Inferior parietal cortex (tissue), 1 donor: ENCODE measurements around the gene CDH4.

Experiments
- DNase-seq: peaks from one replicate; pipeline ENCODE4 v3.0.0-alpha.2; 2016; ENCODE audit errors: extremely low spot score

The CDH4 gene

GRCh38 chr20:61763740-61764400 lies 511.8 kb downstream of the CDH4 start:
- DNase-seq = no peak

GRCh38 chr20:61764471-61765025 lies 512.5 kb downstream of the CDH4 start:
- DNase-seq = no peak

GRCh38 chr20:61765081-61765870 lies 513.2 kb downstream of the CDH4 start:
- DNase-seq = no peak

DNA sequence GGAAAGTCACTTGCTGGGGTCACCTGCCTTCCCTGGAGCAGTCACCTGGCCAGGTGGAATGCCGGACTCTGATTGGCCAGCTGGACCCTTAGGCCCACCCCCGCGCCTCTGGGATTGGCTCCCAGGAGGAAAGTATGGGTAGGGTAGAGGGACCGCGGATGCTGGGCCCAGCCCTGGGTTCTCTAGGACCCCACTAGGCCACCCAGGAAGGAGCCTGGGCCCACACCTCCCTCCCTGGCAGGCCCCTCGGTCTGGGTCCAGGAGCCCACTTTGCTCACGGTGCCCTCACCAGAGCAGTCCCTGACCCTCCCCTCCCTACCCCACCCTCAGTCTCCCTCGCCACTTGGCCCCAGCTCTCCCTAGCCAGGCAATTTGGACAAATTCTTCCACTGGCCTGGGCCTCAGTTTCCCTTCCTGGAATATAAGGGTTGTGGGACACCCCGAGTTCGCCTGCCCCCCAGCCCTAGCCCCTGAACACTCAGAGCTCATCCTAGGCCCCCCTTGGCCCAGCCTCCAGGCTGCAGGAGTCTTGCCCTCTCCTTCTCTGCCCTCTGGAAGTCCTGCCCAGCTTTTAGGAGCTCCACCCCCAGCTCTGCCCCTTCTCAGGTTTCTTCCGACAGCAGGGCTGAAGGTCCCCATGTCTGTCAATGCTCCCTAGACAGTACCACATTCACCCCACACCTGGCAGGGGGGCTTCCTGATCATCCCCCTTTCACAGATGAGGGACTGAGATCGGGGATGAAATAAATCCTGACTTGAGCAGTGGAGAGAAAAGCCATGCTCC lies 514.0 kb downstream of the CDH4 start:
- no peak for DNase-seq

DNA sequence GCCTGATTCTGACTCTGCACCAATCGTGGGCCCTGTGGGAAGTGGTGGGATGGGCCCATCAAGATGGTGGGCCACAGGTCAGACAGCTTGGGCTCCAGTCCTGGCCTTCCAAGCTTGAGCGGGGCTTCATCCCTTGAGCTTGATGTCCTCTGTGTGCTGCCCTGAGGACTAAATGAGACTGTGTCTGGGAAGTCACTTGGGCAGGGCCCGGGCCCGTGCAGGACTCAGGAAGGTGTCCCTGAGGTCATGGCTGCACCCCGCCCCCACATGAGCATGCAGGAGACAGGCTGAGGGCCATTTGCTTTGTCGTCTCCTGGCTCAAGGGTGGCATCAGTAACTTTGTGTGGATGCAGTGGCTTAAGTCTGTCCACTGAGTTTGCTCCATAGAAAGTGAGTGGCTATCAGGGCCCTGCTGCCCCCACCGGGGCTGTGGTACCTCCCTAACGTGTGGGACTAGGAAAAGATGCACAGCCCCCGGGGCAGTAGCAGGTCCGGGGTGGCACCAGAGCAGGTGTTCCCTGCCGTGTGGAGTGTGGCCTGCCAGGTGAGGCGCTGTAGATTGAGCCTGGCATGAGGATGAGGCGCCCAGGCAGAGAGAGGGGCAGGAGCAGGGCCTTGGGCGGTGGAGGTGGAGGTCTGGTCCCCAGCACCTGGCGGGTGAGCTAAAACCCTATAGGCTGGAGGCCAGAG lies 515.0 kb downstream of the CDH4 start:
- DNase-seq = no peak

DNA sequence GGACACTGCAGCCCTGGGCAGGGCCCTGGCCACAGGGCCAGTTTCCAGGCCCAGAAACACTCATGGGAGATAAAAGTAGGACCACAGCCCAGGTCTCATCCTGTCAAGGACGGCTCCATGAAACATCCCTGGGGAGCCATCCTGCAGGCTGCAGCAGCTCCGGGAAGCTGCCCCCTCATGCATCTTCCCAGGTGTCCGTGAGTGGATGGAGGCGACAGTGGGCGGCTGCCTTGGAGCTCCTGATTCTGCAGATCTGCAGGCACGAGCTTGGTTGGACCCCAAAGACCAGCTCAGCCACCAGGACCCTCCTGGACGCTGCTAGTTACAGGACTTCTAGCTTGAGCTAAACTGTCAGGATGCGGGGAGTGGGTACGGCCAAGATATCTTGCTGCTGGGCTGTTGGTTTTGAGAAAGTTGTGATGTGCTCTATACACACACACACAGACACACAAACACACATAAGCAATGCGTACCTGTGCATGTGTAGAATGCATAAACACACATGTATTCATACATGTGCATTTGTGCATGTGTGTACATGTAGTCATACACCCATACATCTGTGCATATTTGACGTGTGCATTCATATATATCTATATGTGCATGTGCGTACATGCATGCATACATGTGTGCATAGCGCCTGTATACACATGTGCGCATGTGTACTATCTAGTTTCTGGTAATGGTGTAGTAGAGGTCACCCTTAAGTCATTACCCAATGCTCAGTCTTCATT lies 515.9 kb downstream of the CDH4 start:
- DNase-seq = no peak

- DNase-seq = no peak
Observed at GRCh38 chr20:61768571-61769285, 516.7 kb downstream of the CDH4 start.

DNA sequence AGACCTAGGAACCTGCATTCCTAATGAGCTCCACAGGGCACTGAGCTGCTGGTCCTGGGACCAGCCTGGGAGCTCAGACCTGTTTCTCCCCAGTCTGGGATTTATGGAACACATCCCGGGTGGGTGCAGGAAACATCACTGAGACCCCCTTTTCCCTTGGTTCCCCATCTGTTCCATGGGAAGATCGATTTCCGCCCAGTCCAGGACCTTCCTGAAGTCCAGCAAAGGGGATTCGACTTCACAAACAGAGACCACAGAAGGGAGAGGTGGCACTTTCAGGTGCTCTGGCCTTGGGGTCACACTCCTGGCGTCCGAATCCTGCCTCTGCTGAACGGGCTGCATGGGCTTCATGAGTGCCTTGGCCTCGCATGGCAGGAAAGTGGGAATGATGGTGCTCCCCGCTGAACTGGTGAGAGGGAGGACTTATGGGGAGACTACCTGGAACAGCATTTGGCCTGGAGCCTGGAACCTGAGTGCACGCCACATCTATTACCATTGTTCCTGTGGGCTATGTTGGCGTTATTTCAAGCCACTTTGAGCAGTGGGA lies 517.3 kb downstream of the CDH4 start:
- no peak for DNase-seq

DNA sequence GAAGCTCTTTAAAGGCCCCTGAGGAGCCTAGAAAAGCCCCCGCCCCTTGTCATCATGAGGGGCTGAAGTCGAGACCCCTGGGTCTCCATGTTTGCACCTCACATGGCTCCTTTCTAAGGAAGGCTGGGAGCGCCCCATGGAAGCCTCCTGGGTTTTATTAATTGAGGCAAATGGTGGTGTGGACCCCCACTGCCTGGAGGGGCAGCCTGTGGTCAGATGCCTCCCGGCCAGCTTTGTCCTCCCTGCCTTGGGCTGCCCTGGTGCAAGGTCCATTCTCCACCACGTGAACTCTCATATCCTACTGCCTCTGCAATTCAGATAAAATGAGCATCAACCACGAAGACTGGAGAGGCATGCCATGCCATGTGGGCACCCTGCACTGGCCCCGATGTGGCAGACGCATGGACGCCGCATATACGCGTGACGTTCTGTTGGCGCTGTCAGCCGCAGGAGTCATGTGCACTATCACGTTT lies 518.1 kb downstream of the CDH4 start:
- no peak for DNase-seq

DNA sequence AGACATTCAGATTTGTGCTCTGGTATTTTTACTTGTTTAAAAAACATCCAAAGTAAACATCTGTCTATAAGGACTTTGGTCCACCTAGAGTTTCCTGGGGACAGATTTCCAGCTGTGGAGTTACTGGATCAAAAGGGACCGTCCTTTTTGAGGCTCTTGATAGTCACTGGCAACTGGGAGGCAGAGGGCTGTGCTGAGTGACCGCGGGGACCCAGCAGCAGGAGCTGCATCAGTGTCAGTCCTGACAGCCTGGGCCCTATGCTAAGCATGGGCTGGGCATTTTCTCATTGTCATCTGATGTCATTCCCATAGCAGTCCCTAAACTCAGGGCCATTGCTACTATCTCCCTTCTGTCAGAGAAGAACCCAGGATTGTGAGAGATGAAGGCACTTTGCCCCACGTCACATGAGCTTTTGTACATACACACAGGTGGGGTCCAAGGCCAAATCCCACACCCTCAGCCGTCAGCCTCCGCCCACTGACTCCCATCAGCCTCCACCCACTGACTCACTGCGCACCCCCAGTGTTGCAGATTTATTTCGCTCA lies 519.8 kb downstream of the CDH4 start:
- DNase-seq = no peak

DNA sequence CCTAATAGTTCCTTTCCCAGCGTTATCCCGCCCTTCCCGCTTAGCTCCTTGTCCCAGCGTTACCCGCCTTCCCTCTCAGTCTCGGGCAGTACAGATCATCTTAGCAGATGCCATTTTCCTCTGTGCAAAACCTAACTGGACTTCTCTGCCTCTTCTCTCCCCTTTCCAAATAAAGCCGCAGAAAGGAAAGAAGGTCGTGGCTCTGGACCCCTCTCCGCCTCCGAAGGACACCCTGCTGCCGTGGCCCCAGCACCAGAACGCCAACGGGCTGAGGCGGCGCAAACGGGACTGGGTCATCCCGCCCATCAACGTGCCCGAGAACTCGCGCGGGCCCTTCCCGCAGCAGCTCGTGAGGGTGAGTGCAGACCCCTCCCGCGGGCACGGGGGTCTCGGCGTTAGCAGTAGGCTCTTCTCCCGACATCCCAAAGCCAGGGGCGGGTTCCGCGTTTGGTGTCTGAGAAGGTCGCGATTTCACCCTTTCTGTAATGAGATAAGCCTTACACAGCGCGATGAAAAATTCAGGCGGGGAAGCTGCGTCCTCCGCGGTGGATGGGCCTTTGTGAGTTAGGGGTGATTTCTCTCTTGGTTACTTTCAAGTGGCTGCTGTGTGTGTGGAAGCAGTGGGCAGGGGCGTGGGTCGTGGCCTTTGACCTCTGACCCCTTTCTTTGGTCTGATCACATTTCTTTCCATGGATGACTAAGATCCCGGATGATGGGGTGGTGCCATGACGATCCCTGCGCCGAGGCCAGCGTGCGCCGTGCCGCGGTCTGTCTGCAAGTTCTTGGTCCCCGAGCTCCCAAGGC lies 521.0 kb downstream of the CDH4 start:
- no peak for DNase-seq

DNA sequence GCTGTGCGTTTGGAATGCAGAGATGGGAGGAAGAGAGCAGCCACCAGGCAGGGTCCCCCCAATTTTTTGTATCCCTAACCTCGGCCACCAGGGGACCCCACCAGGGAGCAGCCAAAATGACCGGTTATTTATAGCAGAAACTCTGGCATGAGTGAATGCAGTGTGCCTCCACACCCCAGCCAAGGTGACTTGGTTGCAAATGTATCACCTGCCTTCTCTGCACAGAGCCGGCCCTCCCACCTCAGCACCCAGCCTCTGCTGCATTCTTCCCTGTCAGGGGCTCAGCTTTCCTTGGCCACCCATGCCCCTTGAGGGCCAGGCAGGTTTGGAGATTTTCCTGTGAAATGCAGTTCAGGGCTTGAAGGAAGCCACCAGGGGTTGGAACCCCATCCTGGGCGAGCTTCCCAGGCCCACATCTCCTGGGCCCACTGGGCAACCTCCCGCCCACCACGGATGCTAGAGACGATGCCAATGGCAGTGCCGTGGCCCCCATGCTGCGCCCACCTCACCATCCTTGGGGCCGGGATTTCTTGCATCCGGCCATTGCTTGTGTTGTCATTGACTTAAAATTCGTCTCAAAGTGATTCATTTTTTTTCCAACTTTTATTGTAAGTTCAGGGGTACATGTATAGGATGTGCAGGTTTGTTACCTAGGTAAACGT lies 522.0 kb downstream of the CDH4 start:
- DNase-seq = no peak

DNA sequence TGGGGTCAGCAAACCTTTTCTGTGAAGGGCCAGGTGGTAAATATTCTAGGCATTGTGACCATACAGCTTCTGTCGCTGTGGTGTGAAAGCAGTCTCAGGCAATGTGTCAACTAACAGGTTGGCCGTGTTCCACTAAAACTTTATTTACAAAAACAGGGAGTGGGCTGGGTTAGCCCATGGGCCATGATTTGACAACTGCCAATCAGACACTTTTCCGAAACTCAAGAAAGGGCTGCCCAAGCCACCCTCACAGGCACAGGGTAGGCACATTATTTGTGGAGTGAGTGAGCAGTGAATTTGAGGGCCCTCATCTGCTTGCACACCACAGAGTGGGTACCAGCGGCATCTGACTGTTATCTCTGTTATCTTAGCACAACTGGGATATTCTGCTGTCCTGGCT lies 523.4 kb downstream of the CDH4 start:
- DNase-seq = no peak

GRCh38 chr20:61776491-61777075 lies 524.5 kb downstream of the CDH4 start:
- no peak for DNase-seq

DNA sequence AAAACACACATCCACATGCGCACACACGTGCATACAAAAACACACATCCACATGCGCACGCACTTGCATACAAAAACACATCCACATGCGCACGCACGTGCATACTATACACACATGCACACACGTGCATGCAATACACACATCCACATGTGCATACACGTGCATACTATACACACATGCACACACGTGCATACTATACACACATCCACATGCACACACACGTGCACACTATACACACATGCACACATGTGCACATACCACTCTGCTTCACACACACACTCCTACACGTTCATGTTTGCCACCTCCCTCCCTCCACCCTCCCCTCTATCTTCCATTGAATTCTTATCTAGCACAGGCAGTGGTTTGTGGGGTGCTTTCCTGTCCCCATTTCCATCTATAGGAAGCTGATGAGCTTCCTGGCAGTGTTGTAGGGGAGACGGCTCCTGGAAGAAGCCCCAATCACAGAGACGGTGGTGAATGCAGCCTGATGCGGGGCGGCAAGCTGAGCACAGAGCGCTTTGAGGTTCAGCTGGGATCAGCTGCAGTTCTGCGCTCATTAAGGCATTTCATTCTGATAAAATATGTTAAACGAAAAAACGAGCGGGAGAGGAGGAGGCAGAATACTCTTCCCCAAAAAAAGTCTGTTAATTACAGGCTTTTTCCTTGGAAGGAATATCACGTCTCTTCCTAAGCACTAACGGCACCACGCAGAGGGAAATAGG lies 525.9 kb downstream of the CDH4 start:
- peak; percentile 11 for DNase-seq

- no peak for DNase-seq
Observed at GRCh38 chr20:61778495-61778863, 526.4 kb downstream of the CDH4 start.
